Tibial nerve (tissue), 4 donors: ENCODE measurements around the gene RNASE12. TPM values are rescaled to one million over a fixed set of nuclear protein-coding genes. Genes with fewer than 3 reads are reported as not detected.
"Not testable (repeated sequence)": the region's sequence is repeated elsewhere in the genome, so short reads cannot be mapped to it uniquely, and the experiment has no call there.

ENCODE experiments used
- DNase-seq, 2 donors: peaks; one replicate each; pipeline ENCODE4 v3.0.0-alpha.2; 2019; ENCODE audit warnings: low spot score in 2 of 2
- H3K27ac ChIP-seq, 4 donors: fragments of 200-600 bp; sonication (generic) in 3 of 4; one replicate each; pipeline ENCODE4 v1.5.1; 2017 to 2019; ENCODE audit warnings: mild to moderate bottlenecking in 1 of 4
- H3K27me3 ChIP-seq, 2 donors: fragments of 200-600 bp; sonication (generic) in 1 of 2; one replicate each; pipeline versions ENCODE4 v1.5.1 to v1.6.0; 2017 to 2019
- H3K36me3 ChIP-seq, 3 donors: fragments of 200-600 bp; sonication (generic); one replicate each; pipeline ENCODE4 v1.5.1; 2018 to 2019
- H3K4me1 ChIP-seq, 4 donors: fragments of 200-600 bp; sonication (generic) in 3 of 4; one replicate each; pipeline ENCODE4 v1.5.1; 2017 to 2019
- H3K4me3 ChIP-seq, 4 donors: fragments of 200-600 bp; sonication (generic) in 3 of 4; one replicate each; pipeline ENCODE4 v1.5.1; 2017 to 2019; ENCODE audit warnings: mild to moderate bottlenecking in 1 of 4, moderate library complexity in 1 of 4
- H3K9me3 ChIP-seq, 4 donors: fragments of 200-600 bp; sonication (generic) in 3 of 4; one replicate each; pipeline ENCODE4 v1.5.1; 2017 to 2019
- EP300 ChIP-seq, 2 donors: sonication (generic); formaldehyde crosslinking; IDR thresholded peaks; one replicate each; pipeline ENCODE4 v1.6.1; 2017; ENCODE audit warnings: antibody characterized with exemption in 2 of 2, mild to moderate bottlenecking in 1 of 2
- POLR2A ChIP-seq, 2 donors: fragments of 450-650 bp; IDR thresholded peaks; one replicate each; pipeline ENCODE4 v1.6.1; 2017; ENCODE audit warnings: antibody characterized with exemption in 2 of 2, mild to moderate bottlenecking in 2 of 2, moderate library complexity in 2 of 2
- WGBS, 2 donors: methylation state at CpG; one replicate each; pipeline ENCODE4 v1.1.5; 2018; 5-methylcytosine and 5-hydroxymethylcytosine counted together
- total RNA-seq, 4 donors: library from RNA; depleted of rRNA; stranded (reverse); fragments of >200 nt; gene quantifications; one replicate each; pipeline ENCODE4 v1.1.0, GENCODE V29; 2016
- TF ChIP-seq, protein P1 (sequence below), 5 experiments: fragments of 200-600 bp in 3 of 5; fragments of 450-650 bp in 2 of 5; sonication (generic) in 3 of 5; IDR thresholded peaks; one replicate each; pipeline ENCODE4 v1.5.1; 2016 to 2019; ENCODE audit warnings: antibody characterized with exemption in 5 of 5, mild to moderate bottlenecking in 3 of 5, moderate library complexity in 2 of 5

The RNASE12 gene
- total RNA-seq, 4 donors from 2014 or later: not detected

DNA sequence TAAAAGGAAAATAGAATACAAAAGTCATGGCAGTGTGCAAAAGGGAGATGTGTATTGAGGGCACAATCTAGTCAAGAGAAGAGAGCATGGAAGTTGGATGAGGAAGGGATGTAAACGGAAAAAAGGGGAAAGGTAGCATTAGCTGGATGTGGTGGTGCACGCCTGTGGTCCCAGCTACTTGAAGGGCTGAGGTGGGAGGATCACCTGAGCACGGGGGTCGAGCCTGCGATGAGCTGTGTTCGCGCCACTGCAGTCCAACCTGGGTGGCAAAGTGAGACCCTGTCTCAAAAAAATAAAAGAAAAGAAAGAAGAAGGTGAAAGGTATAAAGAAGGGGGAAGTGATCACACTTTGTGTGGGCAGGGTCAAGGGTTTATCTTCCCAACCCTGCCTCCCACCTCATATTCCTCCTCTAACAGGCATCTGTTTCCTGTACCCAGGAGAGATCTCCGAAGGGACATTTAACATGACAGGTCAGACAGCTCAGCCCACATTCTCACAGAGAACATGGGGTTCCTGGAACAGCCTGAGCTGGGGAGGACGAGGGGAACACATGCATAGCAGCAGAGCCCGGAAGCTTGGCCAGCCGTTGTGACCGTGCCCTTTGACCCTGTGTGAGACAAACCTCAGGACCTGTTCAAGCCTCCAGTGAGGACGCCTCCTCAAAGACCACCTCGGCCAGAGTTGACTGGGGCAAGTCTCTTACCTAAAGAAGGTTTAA, 12.2 kb downstream of the RNASE12 start:
- H3K4me3 ChIP-seq: no peak overlapping the region
- TF ChIP-seq POLR2A (IDR thresholded peaks at IDR 0.05) (no peak), EP300 (IDR thresholded peaks at IDR 0.05) (no peak)
- TF ChIP-seq, protein P1, sequence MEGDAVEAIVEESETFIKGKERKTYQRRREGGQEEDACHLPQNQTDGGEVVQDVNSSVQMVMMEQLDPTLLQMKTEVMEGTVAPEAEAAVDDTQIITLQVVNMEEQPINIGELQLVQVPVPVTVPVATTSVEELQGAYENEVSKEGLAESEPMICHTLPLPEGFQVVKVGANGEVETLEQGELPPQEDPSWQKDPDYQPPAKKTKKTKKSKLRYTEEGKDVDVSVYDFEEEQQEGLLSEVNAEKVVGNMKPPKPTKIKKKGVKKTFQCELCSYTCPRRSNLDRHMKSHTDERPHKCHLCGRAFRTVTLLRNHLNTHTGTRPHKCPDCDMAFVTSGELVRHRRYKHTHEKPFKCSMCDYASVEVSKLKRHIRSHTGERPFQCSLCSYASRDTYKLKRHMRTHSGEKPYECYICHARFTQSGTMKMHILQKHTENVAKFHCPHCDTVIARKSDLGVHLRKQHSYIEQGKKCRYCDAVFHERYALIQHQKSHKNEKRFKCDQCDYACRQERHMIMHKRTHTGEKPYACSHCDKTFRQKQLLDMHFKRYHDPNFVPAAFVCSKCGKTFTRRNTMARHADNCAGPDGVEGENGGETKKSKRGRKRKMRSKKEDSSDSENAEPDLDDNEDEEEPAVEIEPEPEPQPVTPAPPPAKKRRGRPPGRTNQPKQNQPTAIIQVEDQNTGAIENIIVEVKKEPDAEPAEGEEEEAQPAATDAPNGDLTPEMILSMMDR (IDR thresholded peaks at IDR 0.05): no peak
- peaks cover 0 to 2% of the 10 kb centered on the region in 2 donors for H3K27me3 ChIP-seq
- no peak overlapping the region for H3K27ac ChIP-seq
- H3K4me1 ChIP-seq: no peaks in the 10 kb centered on the region
- no peaks in the 10 kb centered on the region for H3K9me3 ChIP-seq
- WGBS, 2 donors: 72 to 78% methylated on average over 14 of the region's 14 CpGs
- no peak for DNase-seq
- no peaks in the 10 kb centered on the region for H3K36me3 ChIP-seq

DNA sequence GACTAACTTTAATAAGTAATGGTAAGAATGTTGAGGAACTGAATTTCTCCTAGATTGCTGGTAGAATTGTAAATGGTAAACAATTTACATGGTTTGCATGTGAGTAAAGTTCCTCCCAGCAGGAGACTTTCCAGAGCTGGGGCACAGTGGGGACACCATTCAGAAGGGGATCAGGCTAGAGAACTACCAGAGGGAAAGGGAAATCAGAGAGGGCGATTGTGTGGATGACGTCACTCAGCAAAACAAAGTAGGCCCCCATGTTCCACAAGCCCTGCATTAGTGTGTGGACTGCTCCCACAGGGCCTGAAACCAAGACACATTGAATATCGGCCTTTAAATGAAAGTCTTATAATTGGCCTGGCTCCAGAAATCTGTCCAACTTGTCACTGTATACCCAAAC, 12.9 kb downstream of the RNASE12 start:
- Histone ChIP-seq H3K4me3 (no peak overlapping the region), H3K27ac (no peak overlapping the region), H3K27me3 (no peaks in the 10 kb centered on the region), H3K9me3 (no peaks in the 10 kb centered on the region), H3K4me1 (no peaks in the 10 kb centered on the region), H3K36me3 (no peaks in the 10 kb centered on the region)
- DNase-seq: no peak
- no peak for TF ChIP-seq EP300 (IDR thresholded peaks at IDR 0.05)
- TF ChIP-seq, protein P1 (IDR thresholded peaks at IDR 0.05): no peak
- TF ChIP-seq POLR2A (IDR thresholded peaks at IDR 0.05): no peak
- WGBS, 2 donors: 49 to 52% methylated on average over 3 of the region's 3 CpGs

DNA sequence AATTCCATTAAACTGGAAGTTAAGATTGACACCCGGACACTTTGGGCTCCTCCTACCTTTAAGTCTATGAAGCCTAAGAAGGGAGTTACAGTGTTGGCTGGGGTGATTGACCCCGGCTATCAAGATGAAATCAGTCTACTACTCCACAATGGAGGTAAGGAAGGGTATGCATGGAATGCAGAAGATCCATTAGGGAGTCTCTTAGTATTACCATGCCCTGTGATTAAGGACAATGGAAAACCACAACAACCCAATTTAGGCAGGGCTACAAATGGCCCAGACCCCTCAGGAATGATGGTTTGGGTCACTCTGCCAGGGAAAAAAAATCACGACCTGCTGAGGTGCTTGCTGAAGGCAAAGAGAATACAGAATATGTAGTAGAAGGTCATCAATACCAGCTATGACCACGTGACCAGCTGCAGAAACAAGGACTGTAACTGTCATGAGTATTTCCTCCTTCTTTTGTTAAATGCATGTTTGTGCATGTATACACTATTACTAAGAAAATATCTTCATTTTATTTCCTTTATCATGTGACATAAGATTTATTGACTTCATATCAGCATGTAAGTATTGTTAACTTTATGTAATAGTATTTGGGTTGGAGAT, 18.7 kb downstream of the RNASE12 start:
- H3K27me3 ChIP-seq, H3K36me3 ChIP-seq, H3K4me1 ChIP-seq, DNase-seq, H3K27ac ChIP-seq, H3K4me3 ChIP-seq: not testable (repeated sequence)
- 60 to 63% methylated on average over 4 of the region's 4 CpGs for WGBS, 2 donors
- peaks cover 0 to 23% (median 0%) of the 10 kb centered on the region in 4 donors for H3K9me3 ChIP-seq

DNA sequence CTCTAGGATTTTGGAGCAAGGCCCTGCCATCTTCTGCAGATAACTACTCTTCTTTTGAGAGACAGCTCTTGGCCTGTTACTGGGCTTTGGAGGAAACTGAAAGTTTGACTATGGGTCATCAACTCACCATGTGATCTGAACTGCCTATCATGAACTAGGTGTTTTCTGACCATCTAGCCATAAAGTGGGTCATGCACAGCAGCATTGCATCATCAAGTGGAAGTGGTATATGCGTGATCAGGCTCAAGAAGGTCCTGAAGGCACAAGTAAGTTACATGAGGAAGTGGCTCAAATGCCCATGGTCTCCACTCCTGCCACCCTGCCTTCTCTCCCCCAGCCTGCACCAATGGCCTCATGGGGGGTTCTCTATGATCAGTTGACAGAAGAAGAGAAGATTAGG, 20.5 kb downstream of the RNASE12 start:
- not testable (repeated sequence) for H3K4me3 ChIP-seq, H3K36me3 ChIP-seq, H3K4me1 ChIP-seq, H3K27ac ChIP-seq, H3K27me3 ChIP-seq, DNase-seq
- H3K9me3 ChIP-seq: peaks cover 0 to 23% (median 0%) of the 10 kb centered on the region in 4 donors
- WGBS, 2 donors: 69 to 75% methylated on average over 1 of the region's 1 CpG

DNA sequence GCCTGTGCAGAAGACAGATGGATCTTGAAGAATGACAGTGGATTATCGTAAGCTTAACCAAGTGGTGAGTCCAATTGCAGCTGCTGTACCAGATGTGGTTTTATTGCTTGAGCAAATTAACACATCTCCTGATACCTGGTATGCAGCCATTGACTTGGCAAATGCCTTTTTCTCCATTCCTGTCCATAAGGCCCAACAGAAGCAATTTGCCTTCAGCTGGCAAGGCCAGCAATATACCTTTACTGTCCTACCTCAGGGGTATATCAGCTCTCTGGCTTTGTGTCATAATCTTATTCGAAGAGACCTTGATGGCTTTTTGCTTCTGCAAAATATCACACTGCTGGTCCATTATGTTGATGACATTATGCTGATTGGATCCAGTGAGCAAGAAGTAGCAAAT, 21.3 kb downstream of the RNASE12 start:
- DNase-seq, H3K4me3 ChIP-seq, H3K27me3 ChIP-seq, H3K36me3 ChIP-seq, H3K4me1 ChIP-seq, H3K27ac ChIP-seq: not testable (repeated sequence)
- peaks cover 0 to 23% (median 0%) of the 10 kb centered on the region in 4 donors for H3K9me3 ChIP-seq
- WGBS, 2 donors: 92 to 95% methylated on average over 2 of the region's 2 CpGs

DNA sequence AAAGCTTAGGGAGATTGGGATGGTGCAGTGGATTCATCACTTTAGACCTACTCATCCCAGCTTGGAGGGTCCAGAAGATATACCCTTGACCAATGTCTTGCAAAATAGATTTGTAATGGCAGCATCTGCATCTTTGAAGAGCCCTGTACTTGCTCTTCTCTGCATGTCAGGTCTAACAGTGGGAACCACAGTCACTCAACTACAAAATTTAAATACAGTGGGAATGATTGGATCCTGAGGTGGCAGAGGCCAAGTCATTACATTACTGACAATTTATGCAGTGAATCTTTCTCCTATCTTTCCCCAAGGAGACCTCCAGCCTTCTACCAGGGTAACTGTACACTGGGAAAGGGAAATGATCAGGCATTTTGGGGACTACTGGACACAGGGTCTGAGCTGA, 22.1 kb downstream of the RNASE12 start:
- DNase-seq: no peak

More for the DNA sequence above, 22.1 kb downstream of the RNASE12 start:
- no peaks in the 10 kb centered on the region for H3K36me3 ChIP-seq
- H3K27ac ChIP-seq: no peak overlapping the region
- no peaks in the 10 kb centered on the region for H3K4me1 ChIP-seq
- H3K9me3 ChIP-seq: peaks cover 0 to 23% (median 0%) of the 10 kb centered on the region in 4 donors
- no peak overlapping the region for H3K4me3 ChIP-seq
- TF ChIP-seq EP300 (IDR thresholded peaks at IDR 0.05) (no peak), POLR2A (IDR thresholded peaks at IDR 0.05) (no peak)
- TF ChIP-seq, protein P1 (IDR thresholded peaks at IDR 0.05): no peak
- no peaks in the 10 kb centered on the region for H3K27me3 ChIP-seq
